ENCODE data around the gene DNAJB13.

- TF ChIP-seq ZNF214 (tag by site-specific recombination; IDR thresholded peaks at IDR 0.05; ENCODE audit: borderline replicate concordance) (no peak), CTCF (tag by site-specific recombination; IDR thresholded peaks at IDR 0.05) (no peak), SP7 (tag by site-specific recombination; IDR thresholded peaks at IDR 0.05) (no peak), ZNF776 (tag by site-specific recombination; IDR thresholded peaks at IDR 0.05; ENCODE audit: borderline replicate concordance) (no peak), KLF1 (tag by site-specific recombination; IDR thresholded peaks at IDR 0.05) (no peak), ZNF121 (tag by site-specific recombination; IDR thresholded peaks at IDR 0.05) (no peak), ZNF138 (tag by site-specific recombination; IDR thresholded peaks at IDR 0.05; ENCODE audit: borderline replicate concordance) (no peak), ZSCAN30 (tag by site-specific recombination; IDR thresholded peaks at IDR 0.05) (no peak), ZNF362 (tag by site-specific recombination; IDR thresholded peaks at IDR 0.05) (no peak), YY1 (tag by site-specific recombination; IDR thresholded peaks at IDR 0.05) (no peak)
These were observed 38.8 kb upstream of the DNAJB13 start for GRCh38 chr11:73912026-73912425.

Data from HEK293 (cell line).